Measurements from ENCODE around the gene ARHGAP15. TPM values are rescaled to one million over a fixed set of nuclear protein-coding genes. Genes with fewer than 3 reads are reported as not detected.

Gene ARHGAP15
- total RNA-seq, 1 donor from 2014 or later, result 18.5 TPM

DNA sequence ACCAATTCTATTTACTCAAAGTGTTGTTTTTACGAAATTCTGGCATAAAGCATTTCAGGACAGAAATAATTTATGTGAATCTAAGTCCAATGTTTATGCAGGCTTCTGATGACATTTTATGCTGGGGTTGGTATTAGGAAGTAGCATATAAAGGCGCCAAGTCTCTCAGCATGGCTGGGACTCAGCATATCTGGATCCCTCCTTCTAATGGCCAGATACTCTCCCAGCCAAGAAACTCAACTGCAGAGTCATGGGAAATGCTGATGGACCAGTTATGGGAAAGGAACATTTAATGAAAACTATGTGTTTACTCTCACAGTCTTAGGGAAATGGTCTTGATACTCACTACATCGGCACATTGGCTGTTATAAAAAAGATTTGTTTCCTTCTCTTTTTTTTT, 392.2 kb downstream of the ARHGAP15 start:
- TF ChIP-seq CTCF (IDR thresholded peaks at IDR 0.05), result no peak
- no peaks in the 10 kb centered on the region for H3K36me3 ChIP-seq
- ATAC-seq (no peak), DNase-seq (no peak)
- no peak overlapping the region for H3K4me3 ChIP-seq
- H3K4me1 ChIP-seq, result peaks cover 4% of the 10 kb centered on the region
- intact Hi-C loops (cut with DNase I), result no loop called here
- no peaks in the 10 kb centered on the region for H3K9me3 ChIP-seq
- no peaks in the 10 kb centered on the region for H3K27me3 ChIP-seq (ENCODE audit: low read depth)
- H3K27ac ChIP-seq, result no peak overlapping the region

- ATAC-seq (no peak), DNase-seq (no peak)
- TF ChIP-seq CTCF (IDR thresholded peaks at IDR 0.05), result no peak
- H3K4me1 ChIP-seq, result peaks cover 6% of the 10 kb centered on the region
- intact Hi-C loops (cut with DNase I), result no loop called here
- no peak overlapping the region for H3K27ac ChIP-seq
- no peak overlapping the region for H3K4me3 ChIP-seq
- H3K9me3 ChIP-seq, result no peaks in the 10 kb centered on the region
- no peaks in the 10 kb centered on the region for H3K36me3 ChIP-seq
- no peaks in the 10 kb centered on the region for H3K27me3 ChIP-seq (ENCODE audit: low read depth)
Observed at GRCh38 chr2:143522699-143523098, 393.5 kb downstream of the ARHGAP15 start.

DNA sequence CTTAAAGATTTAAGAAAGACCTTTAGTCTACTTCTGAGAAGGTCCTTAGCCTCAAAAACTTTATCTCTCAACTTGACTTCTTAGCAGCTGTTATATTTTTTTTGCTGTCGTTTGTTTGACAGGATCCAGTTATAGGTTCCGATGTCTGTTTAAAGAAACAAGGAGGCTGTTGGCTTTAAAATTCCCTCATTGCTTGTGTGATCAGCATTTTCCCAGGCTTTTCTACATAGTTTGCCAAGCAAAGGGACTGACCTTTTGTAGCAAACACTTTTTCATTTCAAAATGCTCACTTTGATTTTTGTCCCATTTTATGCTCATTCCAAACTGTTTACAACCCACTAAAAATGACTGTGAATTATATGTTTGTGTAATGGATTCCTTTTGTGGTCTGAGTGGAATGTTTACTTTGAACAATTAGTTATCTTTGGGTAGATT, 394.9 kb downstream of the ARHGAP15 start:
- TF ChIP-seq CTCF (IDR thresholded peaks at IDR 0.05), result no peak
- H3K27ac ChIP-seq, result no peak overlapping the region
- no peak overlapping the region for H3K4me3 ChIP-seq

GRCh38 chr2:143524559-143525401, 395.6 kb downstream of the ARHGAP15 start:
- no peak overlapping the region for H3K27ac ChIP-seq
- no peak overlapping the region for H3K4me3 ChIP-seq
- no peaks in the 10 kb centered on the region for H3K36me3 ChIP-seq
- no peaks in the 10 kb centered on the region for H3K27me3 ChIP-seq (ENCODE audit: low read depth)
- TF ChIP-seq CTCF (IDR thresholded peaks at IDR 0.05), result no peak
- no peaks in the 10 kb centered on the region for H3K9me3 ChIP-seq
- H3K4me1 ChIP-seq, result peaks cover 6% of the 10 kb centered on the region
- ATAC-seq (no peak), DNase-seq (no peak)
- intact Hi-C loops (cut with DNase I), result no loop called here

More for the DNA sequence above, 394.9 kb downstream of the ARHGAP15 start:
- intact Hi-C loops (cut with DNase I), result no loop called here
- H3K9me3 ChIP-seq, result no peaks in the 10 kb centered on the region
- no peaks in the 10 kb centered on the region for H3K36me3 ChIP-seq
- peaks cover 6% of the 10 kb centered on the region for H3K4me1 ChIP-seq
- ATAC-seq (no peak), DNase-seq (no peak)
- no peaks in the 10 kb centered on the region for H3K27me3 ChIP-seq (ENCODE audit: low read depth)

DNA sequence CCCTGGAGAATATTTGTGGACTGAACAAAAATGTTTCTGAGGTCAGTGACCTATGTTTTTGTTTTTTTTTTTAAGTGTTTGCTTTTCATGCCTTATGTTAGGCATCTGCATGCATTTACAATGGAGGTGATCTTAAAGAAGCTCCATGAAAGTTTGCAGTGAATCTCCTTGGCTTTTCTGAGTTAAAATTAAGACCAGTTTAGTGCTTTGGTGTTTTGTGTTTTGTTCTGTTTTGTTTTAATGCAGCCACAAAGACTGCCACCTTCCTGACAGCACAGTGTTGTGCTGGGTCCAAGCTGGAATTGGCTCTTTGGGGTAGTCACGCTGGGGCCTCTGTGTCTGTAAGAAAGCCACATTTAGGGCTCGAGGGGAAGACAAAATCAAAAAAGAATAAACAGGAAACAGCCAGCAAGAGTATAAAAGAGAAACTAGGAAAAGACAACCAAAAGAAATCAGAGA, 396.2 kb downstream of the ARHGAP15 start:
- ATAC-seq, result no peak
- Histone ChIP-seq H3K36me3 (no peaks in the 10 kb centered on the region), H3K27ac (peak overlapping the region; percentile 46), H3K9me3 (no peaks in the 10 kb centered on the region), H3K27me3 (ENCODE audit: low read depth) (no peaks in the 10 kb centered on the region), H3K4me1 (peaks cover 6% of the 10 kb centered on the region), H3K4me3 (no peak overlapping the region)
- intact Hi-C loops (cut with DNase I), result no loop called here
- TF ChIP-seq CTCF (IDR thresholded peaks at IDR 0.05), result no peak
- no peak for DNase-seq

Data from lower lobe of right lung (tissue), 2 donors.